ENCODE results near the gene RAPGEF1.

GRCh38 chr9:131611586-131612315, 128.1 kb downstream of the RAPGEF1 start:
- TF ChIP-seq CTCF (conservative IDR thresholded peaks at IDR 0.05; ENCODE audit: low read depth, low read length) = no peak
- TF ChIP-seq EZH2 (IDR thresholded peaks at IDR 0.05; ENCODE audit: borderline replicate concordance, low read depth, low read length, poor library complexity, severe bottlenecking) = no peak

All from A673 (cell line).